Loucy (cell line): ENCODE measurements around the gene CDC73.

ENCODE experiments used
- CTCF ChIP-seq: fragments of 200-600 bp; sonication (generic); conservative IDR thresholded peaks from 2 replicates; pipeline ENCODE4 v1.5.1; 2014; ENCODE audit warnings: mild to moderate bottlenecking, antibody characterized with exemption, low read length
- EZH2phosphoT487 ChIP-seq: fragments of 200-600 bp; IDR thresholded peaks from 2 replicates; pipeline ENCODE4 v1.6.1; 2018; ENCODE audit warnings: antibody characterized with exemption, mild to moderate bottlenecking, moderate library complexity, borderline replicate concordance

- no peak for TF ChIP-seq CTCF
- TF ChIP-seq EZH2phosphoT487: no peak
These were observed 89.2 kb downstream of the CDC73 start for GRCh38 chr1:193210996-193211395.
